Neutrophil (primary cell): ENCODE data around the gene ATG9B.

Source experiments
- H3K27ac ChIP-seq: fragments of 200-600 bp; sonication (generic); 2 replicates; pipeline ENCODE4 v1.5.1; 2016; ENCODE audit warnings: mild to moderate bottlenecking, moderate library complexity
- H3K27me3 ChIP-seq: fragments of 200-600 bp; sonication (generic); 2 replicates; pipeline ENCODE4 v1.6.0; 2016; ENCODE audit warnings: mild to moderate bottlenecking
- H3K36me3 ChIP-seq: fragments of 200-600 bp; sonication (generic); 2 replicates; pipeline ENCODE4 v1.5.1; 2017
- H3K4me1 ChIP-seq, 2 experiments: fragments of 200-600 bp in 1 of 2; sonication (generic) in 1 of 2; 1 replicate in 1 of 2; 2 replicates in 1 of 2; pipeline versions ENCODE4 v1.5.1 to v1.6.1; 2013 to 2016; ENCODE audit warnings: low read depth in 1 of 2, low read length in 1 of 2, mild to moderate bottlenecking in 1 of 2, moderate library complexity in 1 of 2; ENCODE audit not compliant: control insufficient read depth in 1 of 2, insufficient read depth in 1 of 2
- H3K4me3 ChIP-seq, 2 experiments: fragments of 200-600 bp in 1 of 2; sonication (generic) in 1 of 2; 1 replicate in 1 of 2; 2 replicates in 1 of 2; pipeline ENCODE4 v1.5.1; 2013 to 2016; ENCODE audit warnings: low read depth in 1 of 2, low read length in 1 of 2, mild to moderate bottlenecking in 1 of 2, moderate library complexity in 1 of 2
- H3K9me3 ChIP-seq: fragments of 200-600 bp; sonication (generic); 2 replicates; pipeline ENCODE4 v1.5.1; 2016
- CTCF ChIP-seq: fragments of 200-600 bp; sonication (generic); IDR thresholded peaks from 2 replicates; pipeline ENCODE4 v1.5.1; 2016; ENCODE audit warnings: antibody characterized with exemption

ATG9B gene

GRCh38 chr7:150981644-150982043 is 42.6 kb downstream of the ATG9B start:
- H3K36me3 ChIP-seq = no peaks in the 10 kb centered on the region
- H3K4me3 ChIP-seq = no peak overlapping the region
- H3K9me3 ChIP-seq = no peaks in the 10 kb centered on the region
- H3K27ac ChIP-seq = no peak overlapping the region
- H3K4me1 ChIP-seq = no peaks in the 10 kb centered on the region
- H3K27me3 ChIP-seq = peaks cover 98% of the 10 kb centered on the region
- TF ChIP-seq CTCF = no peak

GRCh38 chr7:150980663-150981062 is 43.6 kb downstream of the ATG9B start:
- Histone ChIP-seq H3K4me3 (no peak overlapping the region), H3K9me3 (no peaks in the 10 kb centered on the region), H3K27ac (no peak overlapping the region), H3K27me3 (peaks cover 98% of the 10 kb centered on the region), H3K4me1 (no peaks in the 10 kb centered on the region), H3K36me3 (no peaks in the 10 kb centered on the region)
- TF ChIP-seq CTCF = no peak

- TF ChIP-seq CTCF = no peak
- peaks cover 98% of the 10 kb centered on the region for H3K27me3 ChIP-seq
Observed at GRCh38 chr7:150979713-150980390, 44.4 kb downstream of the ATG9B start.

GRCh38 chr7:150978126-150978789 is 46.0 kb downstream of the ATG9B start, which contains the start of gene KCNH2:
TSS of gene KCNH2 (minus strand) at chr7:150978321. CDS start at chr7:150977913, 408 bp downstream.
- no peak for TF ChIP-seq CTCF
- Histone ChIP-seq H3K36me3 (no peaks in the 10 kb centered on the region), H3K27ac (no peak within 1 kb of the TSS), H3K9me3 (no peaks in the 10 kb centered on the region), H3K4me3 (no peak within 1 kb of the TSS), H3K4me1 (peaks cover 0 to 8% of the 10 kb centered on the region in 2 experiments), H3K27me3 (peaks cover 98% of the 10 kb centered on the region)

More at GRCh38 chr7:150979713-150980390, 44.4 kb downstream of the ATG9B start:
- Histone ChIP-seq H3K9me3 (no peaks in the 10 kb centered on the region), H3K4me3 (no peak overlapping the region), H3K27ac (no peak overlapping the region), H3K4me1 (peaks cover 0 to 2% of the 10 kb centered on the region in 2 experiments), H3K36me3 (no peaks in the 10 kb centered on the region)

- Histone ChIP-seq H3K36me3 (no peaks in the 10 kb centered on the region), H3K9me3 (no peaks in the 10 kb centered on the region), H3K4me1 (peaks cover 0 to 8% of the 10 kb centered on the region in 2 experiments), H3K27me3 (peaks cover 98% of the 10 kb centered on the region), H3K27ac (no peak overlapping the region), H3K4me3 (no peak overlapping the region)
- no peak for TF ChIP-seq CTCF
Observed at GRCh38 chr7:150977382-150978125, 46.7 kb downstream of the ATG9B start.
